Measurements from ENCODE around the gene SSBP2. TPM values are rescaled to one million over a fixed set of nuclear protein-coding genes. Genes with fewer than 3 reads are reported as not detected.

SSBP2 gene
- total and polyA plus RNA-seq, 2 of the 8 experiments (the other 6 are each of a cell fraction or from before 2014, with no cell fraction given) = 21.5 to 36.2 TPM

DNA sequence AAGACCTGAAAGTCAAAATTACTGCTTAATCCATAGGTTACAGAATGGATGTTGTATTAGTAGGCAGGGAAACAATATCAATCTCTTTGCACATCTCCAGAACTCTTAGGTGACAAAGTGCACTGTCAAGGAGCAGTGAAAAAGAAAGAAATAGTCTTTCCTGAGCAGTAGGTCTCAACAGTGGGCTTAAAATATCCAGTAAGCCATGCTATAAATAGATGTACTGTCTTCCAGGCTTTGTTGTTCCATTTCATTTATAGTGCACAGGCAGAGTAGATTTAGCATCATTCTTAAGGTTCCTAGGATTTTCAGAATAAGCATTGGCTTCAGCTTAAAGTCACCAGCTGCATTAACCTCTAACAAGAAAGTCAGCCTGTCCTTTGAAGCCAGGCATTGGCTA is 50.7 kb downstream of the SSBP2 start:
- Histone ChIP-seq H3K4me3 (ENCODE audit: extremely low read depth in 1 of 4, insufficient read depth in 2 of 4, low read depth in 3 of 4, low read length in 4 of 4) (no peak overlapping the region), H3K27me3 (replicated peaks in 1 of 4; ENCODE audit: control insufficient read depth in 3 of 4, extremely low read depth in 1 of 4, insufficient read depth in 3 of 4, low read length in 3 of 4) (no peaks in the 10 kb centered on the region), H3K14ac (ENCODE audit: insufficient read length) (no peak overlapping the region), H3K9me3 (ENCODE audit: insufficient read depth in 2 of 2, low read depth in 1 of 2, low read length in 1 of 2) (peaks cover 0 to 4% of the 10 kb centered on the region in 2 experiments; a peak in 1 of 4 replicates), H3K4me1 (replicated peaks in 1 of 4; ENCODE audit: control insufficient read depth in 3 of 4, insufficient read depth in 4 of 4, low read length in 3 of 4) (no peaks in the 10 kb centered on the region), H2BK20ac (ENCODE audit: low read length) (no peak overlapping the region), H4K20me1 (replicated peaks in 1 of 2; ENCODE audit: control insufficient read depth in 1 of 2, insufficient read depth in 2 of 2, low read length in 2 of 2) (no peaks in the 10 kb centered on the region), H3K9ac (replicated peaks in 1 of 4; ENCODE audit: extremely low read depth in 1 of 4, low read depth in 3 of 4, low read length in 3 of 4) (no peak overlapping the region), H3K27ac (ENCODE audit: low read depth, low read length) (no peak overlapping the region), H3K79me1 (ENCODE audit: low read depth, low read length) (no peaks in the 10 kb centered on the region), H2BK12ac (ENCODE audit: low read depth, low read length) (no peak overlapping the region), H2BK5ac (ENCODE audit: low read depth, low read length) (no peak overlapping the region), H3K23ac (ENCODE audit: insufficient read length) (no peak overlapping the region), H4K91ac (replicated peaks; ENCODE audit: insufficient read length, low read length) (no peak overlapping the region), H2BK15ac (ENCODE audit: low read length) (no peak overlapping the region), H4K8ac (ENCODE audit: extremely low read depth, insufficient read depth, low read length) (no peak overlapping the region), H2BK120ac (replicated peaks; ENCODE audit: low read depth, low read length) (no peak overlapping the region), H3K4me2 (ENCODE audit: insufficient read depth in 1 of 2, low read depth in 2 of 2, low read length in 2 of 2) (no peak overlapping the region), H4K5ac (ENCODE audit: insufficient read length, low read depth, low read length) (no peak overlapping the region), H3K18ac (ENCODE audit: extremely low read depth, low read length) (no peak overlapping the region), H3K4ac (replicated peaks; ENCODE audit: insufficient read length, low read depth, low read length) (no peak overlapping the region), H2AK5ac (ENCODE audit: low read depth, low read length) (no peak overlapping the region), H3K79me2 (ENCODE audit: control insufficient read depth in 1 of 2, insufficient read depth in 2 of 2, low read length in 2 of 2) (no peaks in the 10 kb centered on the region), H3K23me2 (ENCODE audit: low read depth, low read length) (no peaks in the 10 kb centered on the region), H3K36me3 (ENCODE audit: control insufficient read depth in 2 of 4, insufficient read depth in 4 of 4, low read length in 3 of 4) (no peaks in the 10 kb centered on the region; a peak in 1 of 8 replicates), H2AFZ (ENCODE audit: low read length) (no peak overlapping the region), H3K56ac (replicated peaks; ENCODE audit: insufficient read length, low read depth, low read length) (no peak overlapping the region)
- POLR2A ChIA-PET (ENCODE audit: partially characterized antibody) = no interaction called here
- no peak for FAIRE-seq
- CTCF ChIA-PET (ENCODE audit: partially characterized antibody) = interaction anchor here (0.6 to 0.7 kb wide), 2 partner anchors 14 to 190 kb away, joined by 3 read pairs; no protein-coding TSS in a partner anchor
- no peak for DNase-seq (ENCODE audit: low read depth in 1 of 2, low spot score in 2 of 2)
- TF ChIP-seq HDAC2 (IDR thresholded peaks at IDR 0.05; ENCODE audit: borderline replicate concordance in 1 of 2, low read depth in 2 of 2, low read length in 2 of 2) = no peak
- TF ChIP-seq SIRT6 (IDR thresholded peaks at IDR 0.05; ENCODE audit: low read length) = no peak
- TF ChIP-seq EGR1 (IDR thresholded peaks at IDR 0.05; ENCODE audit: borderline replicate concordance, low read depth, low read length) = no peak
- TF ChIP-seq RFX5 (IDR thresholded peaks at IDR 0.05; ENCODE audit: borderline replicate concordance, low read depth, low read length) = no peak
- TF ChIP-seq SUZ12 (IDR thresholded peaks at IDR 0.05; ENCODE audit: low read length) = no peak
- TF ChIP-seq POLR2A (IDR thresholded peaks at IDR 0.05; ENCODE audit: control extremely low read depth in 1 of 2, low read depth in 2 of 2, low read length in 2 of 2) = no peak
- TF ChIP-seq BCL11A (IDR thresholded peaks at IDR 0.05; ENCODE audit: low read depth in 2 of 2, low read length in 2 of 2) = no peak
- no peak for TF ChIP-seq GTF2F1 (IDR thresholded peaks at IDR 0.05; ENCODE audit: borderline replicate concordance, low read depth, low read length)
- TF ChIP-seq NRF1 (IDR thresholded peaks at IDR 0.05; ENCODE audit: low read depth, low read length) = no peak
- TF ChIP-seq SP1 (IDR thresholded peaks at IDR 0.05; ENCODE audit: low read depth, low read length) = no peak
- no peak for TF ChIP-seq EZH2 (IDR thresholded peaks at IDR 0.05; ENCODE audit: low read depth, low read length, severe bottlenecking)
- no peak for TF ChIP-seq TEAD4 (IDR thresholded peaks at IDR 0.05; ENCODE audit: low read depth, low read length)
- TF ChIP-seq CHD2 (IDR thresholded peaks at IDR 0.05; ENCODE audit: low read length) = no peak
- TF ChIP-seq FOSL1 (IDR thresholded peaks at IDR 0.05; ENCODE audit: insufficient read depth, low read depth, low read length) = no peak
- TF ChIP-seq E2F6 (IDR thresholded peaks at IDR 0.05) = no peak
- TF ChIP-seq CBX5 (IDR thresholded peaks at IDR 0.05; ENCODE audit: low read depth, low read length) = no peak
